Measurements from ENCODE around the gene PSMB3.
"Not testable (repeated sequence)": the region's sequence is repeated elsewhere in the genome, so short reads cannot be mapped to it uniquely, and the experiment has no call there.

PSMB3 gene

DNA sequence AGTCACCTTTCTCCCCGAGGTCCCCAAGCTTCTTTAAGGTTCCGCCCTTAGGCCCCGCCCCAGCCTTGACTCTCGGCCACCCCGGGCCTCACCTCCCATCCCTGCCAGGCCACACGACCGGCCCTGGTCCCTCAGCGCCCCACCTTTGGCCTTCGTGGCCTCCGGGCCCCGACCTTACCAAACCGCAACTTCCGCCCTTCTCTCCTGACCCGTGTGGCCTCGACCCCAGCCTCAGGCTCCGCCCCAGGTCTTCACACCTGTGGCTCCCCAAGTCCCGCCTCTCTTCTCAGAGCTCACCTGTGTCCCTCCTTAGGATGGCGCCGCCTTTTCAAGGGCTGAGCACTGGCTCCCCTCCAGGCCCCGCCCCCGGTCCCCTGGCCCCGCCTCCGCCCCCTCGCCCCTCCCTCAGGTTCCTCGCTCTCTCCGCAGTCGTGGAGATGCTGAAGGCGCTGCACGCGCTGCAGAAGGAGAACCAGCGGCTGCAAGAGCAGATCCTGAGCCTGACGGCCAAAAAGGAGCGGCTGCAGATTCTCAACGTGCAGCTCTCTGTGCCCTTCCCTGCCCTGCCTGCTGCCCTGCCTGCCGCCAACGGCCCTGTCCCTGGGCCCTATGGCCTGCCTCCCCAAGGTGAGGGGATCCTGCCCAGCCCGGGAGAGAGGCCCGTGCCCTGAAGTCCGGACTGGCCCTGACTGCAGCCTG, 32.4 kb upstream of the PSMB3 start:
- Histone ChIP-seq H3K36me3 (ENCODE audit: control insufficient read depth, insufficient read depth, low read length) (peaks cover 46% of the 10 kb centered on the region), H3K4me3 (replicated peaks; ENCODE audit: low read depth, low read length) (no peak overlapping the region), H3K27me3 (replicated peaks; ENCODE audit: control insufficient read depth, insufficient read depth, low read length) (no peaks in the 10 kb centered on the region)
- TF ChIP-seq, protein P1, sequence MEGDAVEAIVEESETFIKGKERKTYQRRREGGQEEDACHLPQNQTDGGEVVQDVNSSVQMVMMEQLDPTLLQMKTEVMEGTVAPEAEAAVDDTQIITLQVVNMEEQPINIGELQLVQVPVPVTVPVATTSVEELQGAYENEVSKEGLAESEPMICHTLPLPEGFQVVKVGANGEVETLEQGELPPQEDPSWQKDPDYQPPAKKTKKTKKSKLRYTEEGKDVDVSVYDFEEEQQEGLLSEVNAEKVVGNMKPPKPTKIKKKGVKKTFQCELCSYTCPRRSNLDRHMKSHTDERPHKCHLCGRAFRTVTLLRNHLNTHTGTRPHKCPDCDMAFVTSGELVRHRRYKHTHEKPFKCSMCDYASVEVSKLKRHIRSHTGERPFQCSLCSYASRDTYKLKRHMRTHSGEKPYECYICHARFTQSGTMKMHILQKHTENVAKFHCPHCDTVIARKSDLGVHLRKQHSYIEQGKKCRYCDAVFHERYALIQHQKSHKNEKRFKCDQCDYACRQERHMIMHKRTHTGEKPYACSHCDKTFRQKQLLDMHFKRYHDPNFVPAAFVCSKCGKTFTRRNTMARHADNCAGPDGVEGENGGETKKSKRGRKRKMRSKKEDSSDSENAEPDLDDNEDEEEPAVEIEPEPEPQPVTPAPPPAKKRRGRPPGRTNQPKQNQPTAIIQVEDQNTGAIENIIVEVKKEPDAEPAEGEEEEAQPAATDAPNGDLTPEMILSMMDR (IDR thresholded peaks at IDR 0.05; ENCODE audit: insufficient read depth, low read length, poor library complexity, severe bottlenecking): no peak
- DNase-seq (ENCODE audit: extremely low read depth, insufficient read length): no peak

DNA sequence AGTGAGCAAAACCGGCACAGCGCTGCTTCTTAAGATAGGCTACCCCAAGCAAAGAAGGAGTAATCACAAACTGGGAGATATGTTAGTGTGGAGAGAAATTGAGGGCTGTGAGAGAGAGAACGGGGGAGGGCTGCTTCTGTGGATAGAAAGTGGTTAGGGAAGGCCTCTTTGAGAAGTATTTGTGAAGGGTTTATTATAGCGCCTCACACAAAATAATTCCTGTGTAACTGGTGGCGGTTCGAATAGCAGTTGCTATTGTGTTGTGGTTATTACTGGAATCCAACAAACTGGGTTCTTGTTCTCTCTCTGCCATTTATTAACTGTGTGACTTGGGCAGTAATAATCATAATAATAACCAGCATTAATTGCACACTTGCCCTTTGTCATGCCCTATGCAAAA, 31.6 kb upstream of the PSMB3 start:
- DNase-seq (ENCODE audit: extremely low read depth, insufficient read length): no peak
- Histone ChIP-seq H3K36me3 (ENCODE audit: control insufficient read depth, insufficient read depth, low read length) (peaks cover 40% of the 10 kb centered on the region), H3K4me3 (replicated peaks; ENCODE audit: low read depth, low read length) (no peak overlapping the region), H3K27me3 (replicated peaks; ENCODE audit: control insufficient read depth, insufficient read depth, low read length) (no peaks in the 10 kb centered on the region)
- TF ChIP-seq, protein P1 (IDR thresholded peaks at IDR 0.05; ENCODE audit: insufficient read depth, low read length, poor library complexity, severe bottlenecking): no peak

DNA sequence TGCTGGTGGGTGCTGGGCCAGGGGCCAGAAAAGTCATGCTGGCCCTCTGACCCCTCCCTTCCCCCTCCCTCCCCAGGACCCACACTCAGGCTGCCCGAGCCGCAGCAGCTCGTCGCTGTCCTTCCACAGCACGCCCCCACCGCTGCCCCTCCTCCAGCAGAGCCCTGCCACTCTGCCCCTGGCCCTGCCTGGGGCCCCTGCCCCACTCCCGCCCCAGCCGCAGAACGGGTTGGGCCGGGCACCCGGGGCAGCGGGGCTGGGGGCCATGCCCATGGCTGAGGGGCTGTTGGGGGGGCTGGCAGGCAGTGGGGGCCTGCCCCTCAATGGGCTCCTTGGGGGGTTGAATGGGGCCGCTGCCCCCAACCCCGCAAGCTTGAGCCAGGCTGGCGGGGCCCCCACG, 30.7 kb upstream of the PSMB3 start:
- TF ChIP-seq, protein P1 (IDR thresholded peaks at IDR 0.05; ENCODE audit: insufficient read depth, low read length, poor library complexity, severe bottlenecking): no peak
- DNase-seq (ENCODE audit: extremely low read depth, insufficient read length): no peak
- Histone ChIP-seq H3K27me3 (replicated peaks; ENCODE audit: control insufficient read depth, insufficient read depth, low read length) (no peaks in the 10 kb centered on the region), H3K4me3 (replicated peaks; ENCODE audit: low read depth, low read length) (no peak overlapping the region), H3K36me3 (ENCODE audit: control insufficient read depth, insufficient read depth, low read length) (peaks cover 34% of the 10 kb centered on the region)

DNA sequence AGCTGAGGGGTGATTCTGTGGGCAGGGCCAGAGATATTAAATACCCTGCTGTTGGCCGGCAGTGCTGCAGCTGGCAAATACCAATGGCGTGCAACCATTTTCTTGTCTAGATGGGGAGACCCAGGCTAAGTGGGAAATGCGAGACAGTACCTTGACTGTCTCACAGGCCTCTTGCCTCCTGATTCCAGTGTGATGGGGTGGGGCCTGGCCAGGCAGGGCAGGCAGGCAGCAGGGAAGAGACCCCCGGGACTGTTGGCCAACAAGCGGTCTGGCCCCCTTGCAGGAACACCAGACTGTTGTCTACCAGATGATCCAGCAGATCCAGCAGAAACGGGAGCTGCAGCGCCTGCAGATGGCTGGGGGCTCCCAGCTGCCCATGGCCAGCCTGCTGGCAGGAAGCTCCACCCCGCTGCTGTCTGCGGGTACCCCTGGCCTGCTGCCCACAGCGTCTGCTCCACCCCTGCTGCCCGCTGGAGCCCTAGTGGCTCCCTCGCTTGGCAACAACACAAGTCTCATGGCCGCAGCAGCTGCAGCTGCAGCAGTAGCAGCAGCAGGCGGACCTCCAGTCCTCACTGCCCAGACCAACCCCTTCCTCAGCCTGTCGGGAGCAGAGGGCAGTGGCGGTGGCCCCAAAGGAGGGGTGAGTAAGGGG, 28.1 kb upstream of the PSMB3 start:
- Histone ChIP-seq H3K36me3 (ENCODE audit: control insufficient read depth, insufficient read depth, low read length) (peaks cover 19% of the 10 kb centered on the region), H3K4me3 (replicated peaks; ENCODE audit: low read depth, low read length) (no peak overlapping the region), H3K27me3 (replicated peaks; ENCODE audit: control insufficient read depth, insufficient read depth, low read length) (no peaks in the 10 kb centered on the region)
- TF ChIP-seq, protein P1 (IDR thresholded peaks at IDR 0.05; ENCODE audit: insufficient read depth, low read length, poor library complexity, severe bottlenecking): no peak
- DNase-seq (ENCODE audit: extremely low read depth, insufficient read length): no peak

DNA sequence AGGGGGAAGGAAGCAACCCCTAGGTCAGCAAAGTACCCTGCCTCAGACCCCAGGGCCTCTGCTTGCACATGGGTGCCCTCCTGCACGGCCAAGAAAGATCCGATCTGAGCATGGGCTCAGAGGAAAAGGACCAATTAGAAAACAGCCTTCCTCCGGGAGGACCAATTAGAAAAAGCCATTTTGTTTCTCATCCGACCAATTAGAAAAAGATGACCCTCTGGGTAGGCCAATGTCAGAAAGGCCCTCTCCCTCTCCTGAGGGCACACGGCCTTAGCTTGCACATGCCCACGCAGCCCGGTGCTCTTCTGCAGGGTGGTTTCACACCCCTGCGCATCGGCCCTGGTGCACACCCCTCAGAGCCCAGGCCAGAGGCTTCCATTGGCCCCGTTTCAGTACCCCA, 27.5 kb upstream of the PSMB3 start:
- Histone ChIP-seq H3K27me3 (replicated peaks; ENCODE audit: control insufficient read depth, insufficient read depth, low read length) (no peaks in the 10 kb centered on the region), H3K4me3 (replicated peaks; ENCODE audit: low read depth, low read length) (no peak overlapping the region), H3K36me3 (ENCODE audit: control insufficient read depth, insufficient read depth, low read length) (peaks cover 17% of the 10 kb centered on the region)
- no peak for DNase-seq (ENCODE audit: extremely low read depth, insufficient read length)
- TF ChIP-seq, protein P1 (IDR thresholded peaks at IDR 0.05; ENCODE audit: insufficient read depth, low read length, poor library complexity, severe bottlenecking): no peak

DNA sequence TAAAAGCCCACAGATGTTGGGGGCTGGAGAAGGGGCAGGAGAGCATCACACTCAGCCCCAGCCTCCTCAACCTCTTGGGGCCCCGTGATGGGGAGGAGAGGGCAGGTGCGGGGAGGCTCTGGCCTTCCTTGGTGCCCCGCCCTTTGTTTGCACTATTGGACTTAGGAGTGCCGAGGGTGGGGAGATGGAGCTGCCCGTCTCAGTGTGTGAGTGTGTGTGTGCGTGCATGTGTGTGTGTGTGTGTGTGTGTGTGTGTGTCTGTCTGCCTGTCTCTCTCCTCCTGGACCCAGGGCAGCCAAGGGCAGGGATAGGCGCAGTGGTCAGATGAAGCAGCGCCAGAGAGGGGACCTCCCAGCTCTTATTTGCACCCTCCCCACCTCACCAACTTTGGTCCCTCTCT, 26.4 kb upstream of the PSMB3 start:
- H3K4me3 ChIP-seq (replicated peaks; ENCODE audit: low read depth, low read length); H3K27me3 ChIP-seq (replicated peaks; ENCODE audit: control insufficient read depth, insufficient read depth, low read length); DNase-seq (ENCODE audit: extremely low read depth, insufficient read length): not testable (repeated sequence)
- peaks cover 13% of the 10 kb centered on the region for H3K36me3 ChIP-seq (ENCODE audit: control insufficient read depth, insufficient read depth, low read length)

All from GM06990 (cell line).